GM12892 (cell line): ENCODE results near the gene TTLL11.

ENCODE experiments used
- POLR2A ChIP-seq: IDR thresholded peaks from 2 replicates; pipeline ENCODE4 v1.6.1; 2011; ENCODE audit warnings: low read depth, low read length, control low read depth
- POLR2AphosphoS5 ChIP-seq: IDR thresholded peaks from 2 replicates; pipeline ENCODE4 v1.6.1; 2011; ENCODE audit warnings: low read depth, low read length, control low read depth

DNA sequence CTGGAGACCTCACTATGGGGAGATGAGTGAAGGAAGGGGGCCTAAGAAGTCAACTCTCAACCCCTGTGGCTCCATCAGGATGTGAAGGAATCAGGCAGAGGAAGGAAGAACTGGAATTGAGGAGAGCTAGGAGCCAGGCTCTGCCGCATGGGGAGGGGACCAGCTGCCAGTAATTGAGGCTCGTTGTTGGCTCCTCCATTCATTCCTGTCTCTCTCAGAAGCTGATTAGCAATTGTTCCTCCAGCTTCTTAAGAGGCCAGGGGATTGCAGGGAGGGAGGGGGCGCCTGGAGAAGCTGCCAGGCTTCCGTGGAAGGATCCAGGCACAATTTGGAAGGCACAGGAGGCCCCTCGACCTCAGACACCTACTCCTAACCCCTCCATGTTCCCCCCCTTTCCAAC lies 20.5 kb upstream of the TTLL11 start:
- TF ChIP-seq POLR2A, result no peak
- no peak for TF ChIP-seq POLR2AphosphoS5
